AG04450 (cell line): ENCODE data around the gene SHTN1. TPM values are rescaled to one million over a fixed set of nuclear protein-coding genes. Genes with fewer than 3 reads are reported as not detected.

Source experiments
- CTCF ChIA-PET: fragments of 300-600, 350-600 bp; formaldehyde crosslinking; extraction: SDS; loops from one replicate; lab custom pipeline; 2022; ENCODE audit warnings: antibody characterized with exemption, inconsistent platforms; lab: Charles Lee
- POLR2A ChIA-PET: fragments of 350-600 bp; formaldehyde crosslinking; extraction: SDS; loops from one replicate; lab custom pipeline; 2021; ENCODE audit warnings: antibody characterized with exemption, inconsistent platforms; lab: Yijun Ruan, JAX
- DNase-seq: peaks from one replicate; pipeline ENCODE4 v3.0.0-alpha.2; 2011; ENCODE audit warnings: low read depth, low spot score
- H3K27ac ChIP-seq: one replicate; pipeline ENCODE4 v1.5.1; 2012; ENCODE audit warnings: low read depth, low read length, control low read depth
- H3K27me3 ChIP-seq: one replicate; pipeline ENCODE4 v1.6.0; 2012; ENCODE audit warnings: low read length; ENCODE audit not compliant: control insufficient read depth, insufficient read depth
- H3K4me3 ChIP-seq: 2 replicates; pipeline ENCODE4 v1.5.1; 2011; ENCODE audit warnings: mild to moderate bottlenecking, low read depth, low read length, control low read depth
- H3K9me3 ChIP-seq: 2 replicates; pipeline ENCODE4 v1.5.1; 2012; ENCODE audit warnings: low read length; ENCODE audit not compliant: control insufficient read depth, insufficient read depth
- CTCF ChIP-seq: IDR thresholded peaks from 2 replicates; pipeline ENCODE4 v1.5.1; 2011; ENCODE audit warnings: low read depth, low read length, control low read depth, inconsistent platforms
- polyA plus RNA-seq: library from polyadenylated mRNA; depleted of rRNA; stranded (reverse); fragments of >200 nt; gene quantifications from 2 replicates; pipeline ENCODE4 v1.2.3, GENCODE V29; 2011

SHTN1 gene
- polyA plus RNA-seq, 1 experiment: 9.9 TPM

GRCh38 chr10:116970050-116970449 lies 34.9 kb downstream of the SHTN1 start:
- Histone ChIP-seq H3K27me3 (no peaks in the 10 kb centered on the region), H3K27ac (no peak overlapping the region), H3K9me3 (no peaks in the 10 kb centered on the region), H3K4me3 (no peak overlapping the region)
- DNase-seq: no peak
- no peak for TF ChIP-seq CTCF
- POLR2A ChIA-PET: no interaction called here
- CTCF ChIA-PET: no interaction called here

- TF ChIP-seq CTCF: no peak
- DNase-seq: no peak
- Histone ChIP-seq H3K27me3 (no peaks in the 10 kb centered on the region), H3K4me3 (no peak overlapping the region), H3K27ac (no peak overlapping the region), H3K9me3 (no peaks in the 10 kb centered on the region)
- POLR2A ChIA-PET: no interaction called here
- CTCF ChIA-PET: no interaction called here
Measured at GRCh38 chr10:116968331-116968730, 36.7 kb downstream of the SHTN1 start.

GRCh38 chr10:116961406-116962251 lies 43.4 kb downstream of the SHTN1 start:
- POLR2A ChIA-PET: no interaction called here
- CTCF ChIA-PET: interaction anchor here (1.2 to 1.5 kb wide), 2 partner anchors 165 to 215 kb away, joined by 3 read pairs; no protein-coding TSS in a partner anchor
- no peaks in the 10 kb centered on the region for H3K27me3 ChIP-seq
- no peak for TF ChIP-seq CTCF
- H3K4me3 ChIP-seq: no peak overlapping the region
- H3K9me3 ChIP-seq: no peaks in the 10 kb centered on the region
- no peak overlapping the region for H3K27ac ChIP-seq
- DNase-seq: no peak

GRCh38 chr10:116960066-116960776 lies 44.8 kb downstream of the SHTN1 start:
- H3K9me3 ChIP-seq: no peaks in the 10 kb centered on the region
- CTCF ChIA-PET: interaction anchor here (1.1 to 1.5 kb wide), 3 partner anchors 13 to 216 kb away, joined by 3 to 5 read pairs (median 3); no protein-coding TSS in a partner anchor
- DNase-seq: no peak

More at GRCh38 chr10:116960066-116960776, 44.8 kb downstream of the SHTN1 start:
- no peak for TF ChIP-seq CTCF
- Histone ChIP-seq H3K27ac (no peak overlapping the region), H3K4me3 (no peak overlapping the region), H3K27me3 (no peaks in the 10 kb centered on the region)
- POLR2A ChIA-PET: no interaction called here
